HG03025 (cell line): Measurements from ENCODE around the gene SNPH.
"Not testable (repeated sequence)": the region's sequence is repeated elsewhere in the genome, so short reads cannot be mapped to it uniquely, and the experiment has no call there.

ENCODE experiments used
- ATAC-seq: cut with Tn5 transposase; IDR thresholded peaks from one replicate; pipeline ENCODE4 v1.9.1; 2021; ENCODE audit warnings: mild to moderate bottlenecking, moderate library complexity; ENCODE audit not compliant: unreplicated experiment, low FRiP score

SNPH gene, protein sequence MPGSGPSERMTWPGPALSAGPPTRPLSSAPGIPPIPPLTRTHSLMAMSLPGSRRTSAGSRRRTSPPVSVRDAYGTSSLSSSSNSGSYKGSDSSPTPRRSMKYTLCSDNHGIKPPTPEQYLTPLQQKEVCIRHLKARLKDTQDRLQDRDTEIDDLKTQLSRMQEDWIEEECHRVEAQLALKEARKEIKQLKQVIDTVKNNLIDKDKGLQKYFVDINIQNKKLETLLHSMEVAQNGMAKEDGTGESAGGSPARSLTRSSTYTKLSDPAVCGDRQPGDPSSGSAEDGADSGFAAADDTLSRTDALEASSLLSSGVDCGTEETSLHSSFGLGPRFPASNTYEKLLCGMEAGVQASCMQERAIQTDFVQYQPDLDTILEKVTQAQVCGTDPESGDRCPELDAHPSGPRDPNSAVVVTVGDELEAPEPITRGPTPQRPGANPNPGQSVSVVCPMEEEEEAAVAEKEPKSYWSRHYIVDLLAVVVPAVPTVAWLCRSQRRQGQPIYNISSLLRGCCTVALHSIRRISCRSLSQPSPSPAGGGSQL

DNA sequence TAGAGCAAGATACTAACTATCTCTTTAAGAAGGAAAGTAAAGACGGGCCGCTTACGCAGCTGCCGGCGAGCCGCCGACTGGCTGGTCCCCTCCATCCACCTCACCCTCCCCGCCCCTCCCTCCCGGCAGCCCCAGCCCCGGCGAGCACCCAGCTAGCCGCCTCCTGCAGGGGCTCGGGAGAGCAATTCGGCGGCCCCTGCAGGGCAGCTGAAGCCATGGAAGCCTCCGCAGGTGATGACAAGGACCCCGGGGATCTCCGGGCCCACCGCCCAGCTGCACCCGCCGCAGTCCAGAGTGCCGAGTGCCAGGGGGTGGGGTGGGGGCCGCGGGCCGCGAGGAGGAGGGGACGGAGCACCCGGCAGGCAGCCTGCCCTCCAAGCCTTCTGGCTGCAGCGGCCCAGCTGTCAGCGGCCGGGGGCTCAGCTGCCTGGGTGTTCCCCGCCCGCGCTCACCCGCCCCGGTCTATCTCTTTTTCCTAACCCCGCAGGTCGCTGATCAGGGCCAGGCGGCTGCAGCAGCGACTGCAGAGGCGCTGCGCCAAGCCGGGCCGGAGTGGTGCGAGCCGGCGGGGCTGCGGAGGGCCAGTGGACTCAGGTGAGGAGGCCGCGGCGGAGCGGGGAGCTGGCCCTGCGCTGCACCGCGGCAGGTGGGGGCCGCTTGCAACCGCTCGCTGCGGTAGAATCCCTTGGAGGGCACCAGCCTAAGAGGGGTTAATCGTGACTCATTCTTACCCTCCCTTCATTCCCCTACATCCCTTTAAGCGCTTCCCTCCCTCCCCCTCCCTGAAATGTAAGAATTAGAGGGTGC is at the start of gene SNPH:
Gene SNPH (plus strand): TSS at position 128 of the 807 bp plus-strand sequence. CDS start 29,946 bp downstream, outside the sequence.
- no peak for ATAC-seq

DNA sequence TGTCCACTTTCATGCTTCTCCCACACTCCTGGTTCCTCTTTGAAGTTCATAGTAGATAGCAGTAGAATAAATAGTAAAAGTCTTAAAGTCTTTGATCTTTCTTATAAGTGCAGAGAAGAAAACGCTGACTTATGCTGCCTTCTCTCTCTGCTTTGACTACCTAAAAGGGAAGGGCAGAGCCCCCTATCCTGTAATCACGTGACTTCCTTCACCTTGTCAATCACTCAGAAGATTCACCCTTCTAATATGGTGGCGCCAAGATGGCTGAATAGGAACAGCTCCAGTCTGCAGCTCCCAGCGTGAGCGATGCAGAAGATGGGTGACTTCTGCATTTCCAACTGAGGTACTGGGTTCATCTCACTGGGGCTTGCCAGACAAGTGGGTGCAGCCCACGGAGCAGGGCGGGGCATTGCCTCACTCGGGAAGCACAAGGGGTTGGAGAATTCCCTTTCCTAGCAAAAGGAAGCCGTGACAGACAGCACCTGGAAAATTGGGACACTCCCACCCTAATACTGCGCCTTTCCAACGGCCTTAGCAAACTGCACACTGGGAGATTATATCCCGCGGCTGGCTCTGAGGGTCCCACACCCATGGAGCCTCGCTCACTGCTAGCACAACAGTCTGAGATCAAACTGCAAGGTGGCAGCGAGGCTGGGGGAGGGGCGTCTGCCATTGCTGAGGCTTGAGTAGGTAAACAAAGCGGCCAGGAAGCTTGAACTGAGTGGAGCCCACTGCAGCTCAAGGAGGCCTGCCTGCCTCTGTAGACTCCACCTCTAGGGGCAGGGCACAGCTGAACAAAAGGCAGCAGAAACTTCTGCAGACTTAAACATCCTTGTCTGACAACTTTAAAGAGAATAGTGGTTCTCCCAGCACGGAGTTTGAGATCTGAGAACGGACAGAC is 49.3 kb upstream of the SNPH start:
- ATAC-seq, result not testable (repeated sequence)

DNA sequence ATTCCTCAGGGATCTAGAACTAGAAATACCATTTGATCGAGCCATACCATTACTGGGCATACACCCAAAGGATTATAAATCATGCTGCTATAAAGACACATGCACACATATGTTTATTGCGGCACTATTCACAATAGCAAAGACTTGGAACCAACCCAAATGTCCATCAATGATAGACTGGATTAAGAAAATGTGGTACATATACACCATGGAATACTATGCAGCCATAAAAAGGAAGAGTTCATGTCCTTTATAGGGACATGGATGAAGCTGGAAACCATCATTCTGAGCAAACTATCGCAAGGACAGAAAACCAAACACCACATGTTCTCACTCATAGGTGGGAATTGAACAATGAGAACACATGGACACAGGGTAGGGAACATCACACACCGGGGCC is 43.3 kb upstream of the SNPH start:
- ATAC-seq, result not testable (repeated sequence)

DNA sequence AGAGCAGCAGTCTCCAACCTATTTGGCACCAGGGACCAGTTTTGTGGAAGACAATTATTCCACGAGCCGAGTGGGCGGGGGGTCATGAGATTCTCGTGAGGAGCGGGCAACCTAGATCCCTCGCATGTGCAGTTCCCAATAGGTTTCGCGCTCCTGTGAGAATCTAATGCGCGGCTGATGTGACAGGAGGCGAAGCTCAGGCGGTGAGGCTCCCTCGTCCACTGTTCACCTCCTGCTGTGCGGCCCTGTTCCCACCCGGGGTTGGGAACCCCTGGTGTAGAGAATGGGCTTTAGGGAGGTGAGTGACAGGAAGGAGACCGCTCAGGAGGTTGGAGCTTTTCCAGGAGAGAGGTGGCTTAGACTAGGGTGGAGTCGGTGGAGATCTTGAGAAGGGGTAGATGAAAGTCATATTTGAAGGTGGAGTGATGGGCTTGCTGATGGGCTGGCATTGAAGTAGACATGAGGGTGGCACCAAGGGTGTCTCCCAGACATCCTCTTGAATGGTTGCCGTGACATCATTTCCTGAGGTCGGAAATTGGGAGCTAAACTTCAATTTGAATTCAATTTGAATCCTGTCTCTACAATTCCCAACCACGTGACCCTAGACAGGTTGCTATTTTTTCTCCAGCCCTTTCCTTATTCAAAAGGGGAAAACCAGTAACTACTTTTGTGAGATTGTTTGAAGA is 41.7 kb upstream of the SNPH start:
- no peak for ATAC-seq

DNA sequence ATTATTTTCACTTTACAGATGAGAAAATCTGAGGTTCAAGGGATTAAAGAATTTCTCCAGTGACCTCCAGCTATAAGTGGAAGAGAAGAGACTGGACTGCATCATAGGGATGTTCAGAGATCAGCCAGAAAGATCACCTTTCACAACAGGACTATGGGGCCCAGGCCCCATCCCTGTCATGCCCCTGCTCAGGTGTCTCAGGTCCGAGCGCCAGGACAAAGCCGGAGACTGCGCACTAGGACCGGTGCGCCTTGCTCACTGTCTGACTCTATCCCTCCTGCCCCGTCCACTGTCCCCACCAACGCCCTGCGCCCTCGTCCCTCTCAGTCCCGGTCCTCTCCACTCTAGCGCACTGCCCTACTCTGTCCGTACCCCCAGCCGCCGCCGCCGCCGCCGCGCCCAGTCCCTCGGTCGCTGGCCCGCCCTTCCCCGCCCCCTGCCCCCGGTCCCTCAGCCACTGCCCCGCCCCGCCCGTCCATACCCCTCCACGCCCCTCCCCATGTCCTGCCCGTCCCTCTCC is 40.8 kb upstream of the SNPH start:
- no peak for ATAC-seq

DNA sequence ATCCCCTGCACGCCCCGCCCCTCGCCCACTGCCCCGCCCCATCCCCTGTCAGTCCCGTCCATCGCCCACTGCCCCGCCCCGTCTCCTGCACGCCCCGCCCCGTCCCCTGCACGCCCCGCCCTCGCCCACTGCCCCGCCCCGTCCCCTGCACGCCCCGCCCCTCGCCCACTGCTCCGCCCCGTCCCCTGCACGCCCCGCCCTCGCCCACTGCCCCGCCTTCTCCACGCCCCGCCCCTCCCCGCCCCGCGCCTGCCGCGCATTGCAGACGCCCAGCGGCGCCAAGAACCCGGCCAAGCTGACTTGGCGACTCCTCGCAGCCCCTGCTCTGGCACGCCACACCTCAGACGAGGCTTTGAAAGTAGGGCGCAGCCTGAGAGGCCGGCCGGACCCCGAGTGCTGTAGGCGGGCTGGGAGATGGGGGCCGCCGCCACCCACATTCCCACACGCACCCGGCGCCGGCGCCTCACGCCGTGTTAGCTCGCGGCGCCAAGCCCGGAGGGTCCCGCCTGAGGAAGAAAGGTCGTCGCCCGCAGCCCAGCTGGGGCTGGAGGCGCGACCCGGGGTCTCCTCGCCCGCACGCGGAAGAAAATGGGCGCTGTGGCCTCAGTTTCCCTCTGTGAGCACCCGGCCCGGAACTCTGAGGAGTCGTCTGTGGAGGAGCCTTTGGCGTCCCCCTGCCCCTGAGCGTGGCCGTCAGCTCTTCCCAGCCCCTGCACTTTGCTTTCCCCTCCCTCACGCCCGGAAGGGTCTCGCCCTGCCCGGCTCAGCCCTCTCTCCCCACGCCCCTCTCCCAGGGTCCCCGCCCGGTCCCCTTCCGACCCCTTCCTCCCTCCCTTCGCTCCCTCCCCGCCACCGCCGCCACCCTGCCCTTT is 40.1 kb upstream of the SNPH start, which contains the start of gene RAD21L1:
Gene RAD21L1 (plus strand): TSS at position 262 of the 872 bp plus-strand sequence. CDS start 2,410 bp downstream, outside the sequence.
- ATAC-seq, result no peak

DNA sequence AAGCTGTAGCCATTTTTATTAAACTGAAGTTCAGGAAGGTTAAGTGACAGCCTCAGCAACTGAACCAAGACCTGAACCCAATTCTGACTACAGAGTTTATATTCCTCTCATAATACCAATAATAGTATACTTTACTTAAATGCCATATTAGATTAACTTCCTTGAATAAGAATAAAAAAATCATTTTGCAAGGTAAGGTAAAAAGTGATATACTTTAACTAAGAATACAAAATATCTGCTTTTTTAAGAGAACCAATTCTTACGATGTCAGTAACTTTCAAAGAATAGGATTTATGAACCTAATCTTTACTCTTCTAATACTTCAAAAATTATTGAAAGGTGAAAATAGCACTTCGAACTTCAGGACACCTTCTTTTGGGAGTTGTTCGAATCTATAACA is 36.6 kb upstream of the SNPH start:
- ATAC-seq, result no peak

DNA sequence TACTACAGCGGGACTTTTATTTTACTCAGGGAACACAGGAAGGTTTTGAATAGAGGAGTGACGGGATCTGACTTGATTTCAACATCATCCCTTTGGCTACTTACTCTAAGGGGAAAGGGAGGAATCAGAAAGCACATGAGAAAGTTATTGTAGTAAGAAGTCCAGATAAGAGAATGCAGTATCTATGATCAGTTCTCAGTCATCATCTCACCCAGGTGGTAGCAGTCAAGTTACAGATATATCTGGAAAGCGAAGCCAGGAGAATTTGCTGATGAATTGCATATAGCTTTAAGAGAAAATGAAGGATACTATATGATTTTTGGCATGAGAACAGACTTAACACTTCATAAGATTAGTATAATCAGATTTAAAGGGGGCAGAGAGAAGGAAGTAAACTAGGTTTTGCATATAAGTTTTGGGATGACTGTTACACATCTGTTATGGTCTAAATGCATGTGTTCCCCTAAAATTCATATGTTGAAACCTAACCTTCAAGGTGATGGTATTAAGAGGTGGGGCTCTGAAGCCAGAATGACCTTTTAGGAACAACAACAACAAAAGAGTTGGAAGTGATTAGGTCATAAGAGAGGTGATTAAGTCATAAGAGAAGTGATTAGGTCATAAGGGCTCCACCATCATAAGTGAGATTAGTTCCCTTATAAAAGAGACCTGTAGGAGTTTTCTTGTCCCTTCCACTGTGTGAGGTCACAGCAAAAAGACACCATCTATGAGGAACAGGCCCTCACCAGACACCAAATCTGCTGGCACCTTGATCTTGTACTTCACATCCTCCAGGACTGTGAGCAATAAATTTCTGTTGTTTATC is 33.6 kb upstream of the SNPH start:
- no peak for ATAC-seq

DNA sequence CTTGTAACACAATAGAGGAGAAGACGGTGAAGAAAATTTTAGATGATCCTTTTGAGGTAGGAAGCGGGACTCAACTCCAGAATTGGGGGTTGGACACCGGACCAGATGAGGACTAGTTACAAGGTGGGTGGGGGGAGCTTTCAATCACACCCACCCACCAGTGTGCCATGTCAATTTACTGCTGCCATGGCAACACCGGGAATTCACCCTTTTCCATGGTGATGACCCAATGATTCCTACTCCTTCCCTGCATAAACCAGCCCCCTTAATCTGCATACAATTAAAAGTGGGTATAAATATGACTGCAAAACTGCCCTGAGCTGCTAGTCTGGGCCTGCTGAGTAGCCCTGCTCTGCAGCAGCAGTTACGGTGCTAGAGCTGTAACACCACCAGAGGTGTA is 25.5 kb upstream of the SNPH start:
- no peak for ATAC-seq

DNA sequence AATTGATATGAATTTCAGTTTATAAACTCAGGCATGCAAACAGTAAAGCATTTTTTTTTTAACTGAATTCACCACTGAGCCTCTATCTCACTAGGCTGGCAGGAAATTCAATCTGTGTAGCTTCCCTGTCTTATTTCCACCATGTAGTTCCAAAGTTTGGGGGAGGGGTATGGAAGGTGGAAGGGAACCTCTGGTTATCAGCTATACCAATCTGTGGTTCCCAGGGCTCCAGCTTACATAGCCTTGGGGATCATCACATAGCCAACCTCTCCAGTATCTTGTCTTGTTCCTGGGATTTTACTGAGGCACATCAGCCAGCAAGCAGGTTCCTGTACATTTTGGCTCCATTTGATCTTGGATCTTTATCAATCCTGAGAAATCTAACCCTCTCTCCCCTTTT is 24.6 kb upstream of the SNPH start:
- no peak for ATAC-seq

DNA sequence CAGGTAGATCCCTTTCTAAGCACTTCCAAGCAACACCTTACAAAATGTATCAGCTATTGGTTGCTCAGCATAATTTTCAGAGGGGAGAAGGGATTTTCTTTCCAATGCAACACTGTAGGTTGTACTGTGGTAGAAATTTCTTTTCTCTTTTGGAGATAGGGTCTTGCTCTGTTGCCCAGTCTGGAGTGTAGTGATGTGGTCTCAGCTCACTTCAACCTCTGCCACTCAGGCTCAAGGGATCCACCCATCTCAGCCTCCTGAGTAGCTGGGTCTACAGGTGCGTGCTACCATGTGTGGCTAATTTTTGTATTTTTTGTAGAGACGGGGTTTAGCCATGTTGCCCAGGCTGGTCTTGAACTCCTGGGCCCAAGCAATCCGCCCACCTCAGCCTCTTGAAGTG is 24.0 kb upstream of the SNPH start:
- no peak for ATAC-seq

DNA sequence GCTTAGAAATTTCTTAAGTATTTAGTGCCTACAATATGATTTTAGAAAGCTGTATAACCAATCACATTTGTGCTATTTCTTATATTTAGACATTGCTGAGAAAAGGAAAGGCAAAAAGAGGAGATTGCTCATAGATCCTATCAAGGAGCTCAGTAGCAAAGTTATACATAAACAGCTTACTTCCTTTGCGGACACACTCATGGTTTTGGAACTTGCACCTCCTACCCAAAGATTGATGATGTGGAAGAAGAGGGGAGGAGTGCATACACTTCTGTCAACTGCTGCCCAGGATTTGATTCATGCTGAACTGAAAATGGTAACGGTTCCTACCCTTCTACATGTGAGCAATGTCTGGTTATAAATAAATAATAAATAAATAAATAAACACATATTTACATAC is 23.6 kb upstream of the SNPH start:
- no peak for ATAC-seq

DNA sequence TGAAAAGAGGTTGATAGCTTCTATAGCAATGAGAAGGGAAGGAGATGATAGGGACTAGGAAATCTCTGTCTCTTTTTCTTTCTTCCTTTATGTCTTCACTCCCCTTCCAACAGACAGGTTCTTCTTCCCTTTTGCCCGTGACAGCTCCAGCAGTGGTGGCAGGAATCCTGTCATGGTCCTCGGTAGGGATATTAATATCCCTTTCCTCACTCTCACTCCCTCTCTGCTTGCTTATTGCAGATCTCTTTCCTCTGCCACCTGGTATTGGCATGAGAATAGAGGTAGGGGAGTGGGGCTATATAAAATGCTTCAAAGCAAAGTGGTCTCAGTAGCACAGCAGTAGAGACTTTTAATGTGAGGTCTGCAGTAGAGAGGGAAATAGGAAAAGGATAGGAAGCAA is 20.5 kb upstream of the SNPH start:
- no peak for ATAC-seq

DNA sequence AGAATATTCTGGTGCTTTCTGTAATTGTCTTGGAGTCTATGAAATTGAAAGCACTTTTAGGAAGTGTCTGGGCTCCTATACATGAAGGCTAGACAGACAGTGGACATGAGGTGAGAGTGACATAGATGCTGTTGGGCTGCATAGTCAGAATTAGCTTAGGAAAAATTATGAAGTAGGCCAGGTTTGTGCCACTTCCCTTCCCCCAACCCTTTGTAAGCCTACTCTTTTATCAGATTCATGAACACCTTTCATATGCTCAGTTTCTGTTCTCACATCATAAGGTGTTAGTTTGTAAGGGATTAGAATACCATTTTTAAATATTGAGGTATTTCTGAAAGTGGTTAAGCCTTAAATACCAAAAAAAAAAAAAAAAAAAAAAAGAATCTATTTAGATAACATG is 18.4 kb upstream of the SNPH start:
- no peak for ATAC-seq

DNA sequence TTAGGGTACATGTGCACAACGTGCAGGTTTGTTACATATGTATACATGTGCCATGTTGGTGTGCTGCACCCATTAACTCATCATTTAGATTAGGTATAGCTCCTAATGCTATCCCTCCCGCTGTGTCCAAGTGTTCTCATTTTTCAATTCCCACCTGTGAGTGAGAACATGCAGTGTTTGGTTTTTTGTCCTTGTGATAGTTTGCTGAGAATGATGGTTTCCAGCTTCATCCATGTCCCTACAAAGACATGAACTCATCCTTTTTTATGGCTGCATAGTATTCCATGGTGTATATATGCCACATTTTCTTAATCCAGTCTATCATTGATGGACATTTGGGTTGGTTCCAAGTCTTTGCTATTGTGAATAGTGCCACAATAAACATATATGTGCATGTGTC is 15.8 kb upstream of the SNPH start:
- not testable (repeated sequence) for ATAC-seq

DNA sequence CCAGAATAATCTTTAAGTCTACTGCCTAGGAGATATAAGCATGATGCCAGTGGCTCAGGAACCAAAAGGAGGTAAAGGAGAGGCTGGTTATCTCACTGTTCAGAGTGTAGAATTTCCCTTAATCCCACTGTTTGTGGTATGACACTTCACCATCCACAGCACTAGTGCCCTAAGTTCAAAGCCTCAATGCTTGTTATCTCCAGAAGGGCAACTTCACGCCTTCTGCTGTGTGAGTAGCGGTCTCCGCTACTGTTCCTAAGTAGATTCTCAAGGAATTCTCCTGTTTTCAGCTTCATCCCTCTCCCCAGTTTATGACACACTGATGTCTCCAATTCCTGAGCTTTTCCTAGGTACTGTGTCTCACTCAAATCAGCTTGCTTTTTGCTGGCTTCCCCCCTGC is 13.7 kb upstream of the SNPH start:
- ATAC-seq, result no peak

DNA sequence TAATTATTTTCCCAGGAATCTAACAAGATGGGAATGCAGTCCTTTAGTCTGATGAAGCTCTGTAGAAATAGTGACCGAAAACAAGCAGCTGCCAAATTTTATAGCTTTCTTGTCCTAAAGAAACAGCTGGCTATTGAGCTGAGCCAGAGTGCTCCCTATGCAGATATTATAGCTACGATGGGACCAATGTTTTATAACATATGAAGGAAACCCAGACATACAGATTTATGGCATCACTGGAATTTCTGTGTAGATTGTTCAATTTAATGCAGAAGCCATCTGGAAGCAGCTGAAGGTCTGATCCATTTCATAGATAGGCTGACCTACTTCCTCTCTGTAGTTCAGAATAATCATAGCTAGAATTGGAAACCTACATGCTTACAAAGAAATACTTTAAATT is 11.8 kb upstream of the SNPH start:
- ATAC-seq, result no peak

DNA sequence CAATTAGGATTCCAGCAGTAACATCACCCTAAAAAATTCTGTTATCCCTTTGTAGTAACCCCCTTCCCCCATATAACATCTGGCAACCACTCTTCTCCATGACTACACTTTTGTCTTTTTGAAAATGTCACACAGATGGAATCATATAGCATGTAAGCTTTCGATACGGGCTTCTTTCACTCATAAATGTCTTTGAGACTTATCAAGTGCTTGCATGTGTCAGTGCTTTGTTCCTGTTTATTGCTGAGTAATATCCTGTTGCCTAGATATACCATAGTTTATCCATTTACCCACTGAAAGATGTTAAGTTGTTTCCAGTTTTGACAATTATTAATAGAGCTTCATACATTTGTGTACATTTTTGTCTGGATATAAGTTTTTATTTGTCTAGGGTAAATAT is 10.4 kb upstream of the SNPH start:
- ATAC-seq, result no peak
